Motor neuron (in vitro differentiated cells): ENCODE measurements around the gene TMEM72. TPM values are rescaled to one million over a fixed set of nuclear protein-coding genes. Genes with fewer than 3 reads are reported as not detected.

Experiments used
- total RNA-seq, 8 experiments: library from RNA; unstranded; fragments of 300-600 nt; gene quantifications; 2 replicates each; pipeline versions ENCODE4 v1.2.3 to v1.2.4, GENCODE V29; 2022

Gene TMEM72
- total RNA-seq, 8 experiments from 2014 or later: 0.10 to 1.3 (median 0.24) TPM

Other genes with a start within 250 kb of the TMEM72 start
- gene RASSF4, start 48.5 kb downstream of the TMEM72 start, total RNA-seq: 10 to 100 TPM in 7 of 8 experiments, 1 to 10 TPM in 1; 1.8 to 23.2 (median 13.3) TPM
- gene DEPP1, start 67.5 kb downstream of the TMEM72 start, total RNA-seq: 10 to 100 TPM in 4 of 8 experiments, 1 to 10 TPM in 4; 1.2 to 47.6 (median 11.4) TPM
- 10 to 100 TPM in 7 of 8 experiments, 1 to 10 TPM in 1; 4.2 to 40.3 (median 31.7) TPM for gene ZNF22, start 89.6 kb downstream of the TMEM72 start, total RNA-seq